ENCODE measurements around the gene BCAR1. TPM values are rescaled to one million over a fixed set of nuclear protein-coding genes. Genes with fewer than 3 reads are reported as not detected.

BCAR1 gene
- total and polyA plus RNA-seq, 2 of the 13 experiments (the other 11 are each of a cell fraction or from before 2014, with no cell fraction given): 48.1 to 51.7 TPM

DNA sequence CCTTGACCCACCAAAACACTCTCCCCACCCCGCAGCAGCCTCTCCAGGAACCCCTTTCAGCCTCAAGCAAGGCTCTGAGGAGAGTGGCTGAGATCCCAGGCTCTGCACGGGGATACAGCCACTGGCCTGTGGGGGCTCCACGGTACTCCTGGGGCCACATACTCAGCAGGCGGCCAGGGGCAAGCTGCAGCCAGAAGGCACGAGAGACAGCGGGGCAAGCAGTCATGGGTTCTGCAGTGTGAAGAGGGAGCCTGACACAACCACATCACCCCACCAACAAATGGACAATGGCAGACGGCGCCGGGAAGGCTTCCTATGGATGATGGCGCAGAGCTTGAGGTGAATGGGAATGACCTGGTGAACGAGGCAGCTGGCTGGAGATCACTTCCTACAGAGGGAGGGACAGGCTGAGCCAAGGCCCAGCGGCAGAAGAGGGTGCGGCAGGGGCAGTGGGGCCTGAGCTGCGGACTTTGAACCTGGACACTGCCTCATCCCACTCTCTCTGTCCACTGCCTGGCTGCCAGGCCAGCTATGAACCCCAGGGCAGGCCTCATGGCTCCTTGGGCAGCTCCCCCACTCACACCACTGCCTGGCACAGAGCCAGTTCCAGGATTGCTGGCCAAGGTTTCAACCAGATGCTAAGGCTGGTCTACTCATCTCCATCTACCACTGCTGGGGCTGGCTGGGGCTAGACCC, 10.8 kb upstream of the BCAR1 start (continued):
- TF ChIP-seq KLF16 (CRISPR knock-in tag; IDR thresholded peaks at IDR 0.05) (peak in 1 of 2 experiments; percentile 80; a peak in 2 of 4 replicates), ZBTB7B (CRISPR knock-in tag; IDR thresholded peaks at IDR 0.05) (peak; percentile 95), ZNF264 (CRISPR knock-in tag; IDR thresholded peaks at IDR 0.05) (peak; percentile 96), POLR2AphosphoS2 (IDR thresholded peaks at IDR 0.05; ENCODE audit: low read depth, low read length) (no peak), ZNF17 (CRISPR knock-in tag; IDR thresholded peaks at IDR 0.05) (no peak), SNRNP70 (IDR thresholded peaks at IDR 0.05; ENCODE audit: low read depth, low read length) (no peak), ZNF510 (CRISPR knock-in tag; IDR thresholded peaks at IDR 0.05; ENCODE audit: low read depth) (no peak), NCOA2 (CRISPR knock-in tag; IDR thresholded peaks at IDR 0.05) (peak; percentile 70), DPF2 (CRISPR knock-in tag; IDR thresholded peaks at IDR 0.05; ENCODE audit: borderline replicate concordance, low read depth) (peak; percentile 62; the same call in 1 of the 2 replicates), FOSL1 (CRISPR knock-in tag; IDR thresholded peaks at IDR 0.05; ENCODE audit: borderline replicate concordance) (peak; percentile 50; the same call in 1 of the 2 replicates), KDM5B (CRISPR knock-in tag; IDR thresholded peaks at IDR 0.05; ENCODE audit: borderline replicate concordance) (peak; percentile 83; the same call in 1 of the 2 replicates), HDAC2 (CRISPR knock-in tag; IDR thresholded peaks at IDR 0.05) (peak; percentile 96), SP5 (CRISPR knock-in tag; IDR thresholded peaks at IDR 0.05; ENCODE audit: borderline replicate concordance, low read depth) (peak; percentile 83), ZNF841 (CRISPR knock-in tag; IDR thresholded peaks at IDR 0.05; ENCODE audit: borderline replicate concordance) (no peak), RBM39 (IDR thresholded peaks at IDR 0.05; ENCODE audit: low read depth, low read length, poor library complexity, severe bottlenecking) (peak; percentile 76), DNMT3B (CRISPR knock-in tag; conservative IDR thresholded peaks at IDR 0.05) (0 out of 2 replicates have a peak, but pooled peaks have one; percentile 78), NFE2L2 (IDR thresholded peaks at IDR 0.05; ENCODE audit: low read length) (no peak), ZNF562 (CRISPR knock-in tag; IDR thresholded peaks at IDR 0.05; ENCODE audit: borderline replicate concordance) (no peak), ZBTB21 (CRISPR knock-in tag; IDR thresholded peaks at IDR 0.05) (no peak), FOXP1 (IDR thresholded peaks at IDR 0.05) (no peak), FOXP1 (CRISPR knock-in tag; IDR thresholded peaks at IDR 0.05) (peak; percentile 55; the same call in 1 of the 2 replicates)
- TF ChIP-seq, protein P1, sequence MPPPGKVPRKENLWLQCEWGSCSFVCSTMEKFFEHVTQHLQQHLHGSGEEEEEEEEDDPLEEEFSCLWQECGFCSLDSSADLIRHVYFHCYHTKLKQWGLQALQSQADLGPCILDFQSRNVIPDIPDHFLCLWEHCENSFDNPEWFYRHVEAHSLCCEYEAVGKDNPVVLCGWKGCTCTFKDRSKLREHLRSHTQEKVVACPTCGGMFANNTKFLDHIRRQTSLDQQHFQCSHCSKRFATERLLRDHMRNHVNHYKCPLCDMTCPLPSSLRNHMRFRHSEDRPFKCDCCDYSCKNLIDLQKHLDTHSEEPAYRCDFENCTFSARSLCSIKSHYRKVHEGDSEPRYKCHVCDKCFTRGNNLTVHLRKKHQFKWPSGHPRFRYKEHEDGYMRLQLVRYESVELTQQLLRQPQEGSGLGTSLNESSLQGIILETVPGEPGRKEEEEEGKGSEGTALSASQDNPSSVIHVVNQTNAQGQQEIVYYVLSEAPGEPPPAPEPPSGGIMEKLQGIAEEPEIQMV (CRISPR knock-in tag; IDR thresholded peaks at IDR 0.05; ENCODE audit: low read depth): 0 out of 2 replicates have a peak, but pooled peaks have one; percentile 45
- TF ChIP-seq, protein P2, sequence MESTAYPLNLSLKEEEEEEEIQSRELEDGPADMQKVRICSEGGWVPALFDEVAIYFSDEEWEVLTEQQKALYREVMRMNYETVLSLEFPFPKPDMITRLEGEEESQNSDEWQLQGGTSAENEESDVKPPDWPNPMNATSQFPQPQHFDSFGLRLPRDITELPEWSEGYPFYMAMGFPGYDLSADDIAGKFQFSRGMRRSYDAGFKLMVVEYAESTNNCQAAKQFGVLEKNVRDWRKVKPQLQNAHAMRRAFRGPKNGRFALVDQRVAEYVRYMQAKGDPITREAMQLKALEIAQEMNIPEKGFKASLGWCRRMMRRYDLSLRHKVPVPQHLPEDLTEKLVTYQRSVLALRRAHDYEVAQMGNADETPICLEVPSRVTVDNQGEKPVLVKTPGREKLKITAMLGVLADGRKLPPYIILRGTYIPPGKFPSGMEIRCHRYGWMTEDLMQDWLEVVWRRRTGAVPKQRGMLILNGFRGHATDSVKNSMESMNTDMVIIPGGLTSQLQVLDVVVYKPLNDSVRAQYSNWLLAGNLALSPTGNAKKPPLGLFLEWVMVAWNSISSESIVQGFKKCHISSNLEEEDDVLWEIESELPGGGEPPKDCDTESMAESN (CRISPR knock-in tag; conservative IDR thresholded peaks at IDR 0.05): peak; percentile 59; the same call in 1 of the 2 replicates

Data from HepG2 (cell line).